K562 (cell line): Measurements from ENCODE around the gene TDRD3. TPM values are rescaled to one million over a fixed set of nuclear protein-coding genes. Genes with fewer than 3 reads are reported as not detected.

ENCODE experiments used
- ATAC-seq: fragments of 200-7000 bp; cut with Tn5 transposase; 3 replicates; pipeline ENCODE4 v1.9.1; 2020; ENCODE audit warnings: moderate library complexity
- BruUV-seq: library from RNA; stranded (reverse); fragments of 400-500 nt; replicated peaks from 2 replicates; lab custom pipeline; 2021; lab: Mats Ljungman, UMichigan
- CTCF ChIA-PET: fragments of 300-600 bp; formaldehyde crosslinking; extraction: SDS; loops from one replicate; lab custom pipeline; 2021; ENCODE audit warnings: low intra/inter-chr PET ratio; lab: Yijun Ruan, JAX
- POLR2A ChIA-PET: fragments of 300-600, 350-650 bp; sonication (Branson Sonifier 250); formaldehyde crosslinking; extraction: SDS; loops from one replicate; lab custom pipeline; 2021; ENCODE audit warnings: antibody characterized with exemption, inconsistent platforms; lab: Yijun Ruan, JAX
- DNase-seq, 4 experiments: peaks; one replicate each; pipeline versions ENCODE4 v3.0.0 to v3.0.0-alpha.2; 2011 to 2018; ENCODE audit warnings: low spot score in 3 of 4, mixed read lengths in 3 of 4; ENCODE audit errors: extremely low read depth in 1 of 4
- FAIRE-seq: peaks from 2 replicates; lab custom pipeline; 2011; peaks lifted over from hg19 to GRCh38; lab: Jason Lieb, UNC
- H2AFZ ChIP-seq: 2 replicates; pipeline ENCODE4 v1.6.0; 2011; ENCODE audit warnings: low read depth, low read length, control low read depth, inconsistent platforms
- H3K27ac ChIP-seq: fragments of 200-600 bp; 3 replicates; pipeline ENCODE4 v1.8.0; 2011; ENCODE audit warnings: low read depth, mild to moderate bottlenecking, control low read depth, inconsistent platforms, low read length, moderate library complexity, mixed read lengths; ENCODE audit errors: extremely low read depth
- H3K27me3 ChIP-seq, 2 experiments: fragments of 300-600 bp in 1 of 2; 2 replicates in 1 of 2; 3 replicates in 1 of 2; pipeline versions ENCODE4 v1.6.0 to v1.8.0; 2011; ENCODE audit warnings: inconsistent platforms in 2 of 2, low read length in 2 of 2, mild to moderate bottlenecking in 1 of 2, mixed read lengths in 1 of 2, moderate library complexity in 1 of 2; ENCODE audit not compliant: control insufficient read depth in 2 of 2, insufficient read depth in 2 of 2
- H3K36me3 ChIP-seq: fragments of 300-600 bp; 3 replicates; pipeline ENCODE4 v1.8.0; 2011; ENCODE audit warnings: mild to moderate bottlenecking, low read length, inconsistent platforms; ENCODE audit not compliant: control insufficient read depth, insufficient read depth
- H3K4me1 ChIP-seq, 2 experiments: fragments of 200-600 bp in 1 of 2; replicated peaks in 1 of 2; 2 replicates in 1 of 2; 3 replicates in 1 of 2; pipeline versions ENCODE4 v1.5.1 to v1.8.0; 2011; ENCODE audit warnings: inconsistent platforms in 2 of 2, low read length in 2 of 2, mild to moderate bottlenecking in 1 of 2, mixed read lengths in 1 of 2, moderate library complexity in 1 of 2; ENCODE audit not compliant: control insufficient read depth in 2 of 2, insufficient read depth in 2 of 2
- H3K4me2 ChIP-seq: 2 replicates; pipeline ENCODE4 v1.6.1; 2011; ENCODE audit warnings: low read length, control low read depth, inconsistent platforms, mixed read lengths; ENCODE audit not compliant: insufficient read depth
- H3K4me3 ChIP-seq: fragments of 200-600 bp; sonication (generic), shearing (Covaris generic); 2 replicates; pipeline ENCODE4 v1.5.1; 2016; ENCODE audit warnings: control low read depth, inconsistent platforms
- H3K79me2 ChIP-seq: fragments of 200-600 bp; 3 replicates; pipeline ENCODE4 v1.8.0; 2011; ENCODE audit warnings: low read length, inconsistent platforms; ENCODE audit not compliant: control insufficient read depth, insufficient read depth
- H3K9ac ChIP-seq, 2 experiments: 2 replicates each; pipeline versions ENCODE4 v1.6.0 to v1.6.1; 2011; ENCODE audit warnings: low read depth in 2 of 2, low read length in 2 of 2, control low read depth in 1 of 2, inconsistent platforms in 1 of 2, mild to moderate bottlenecking in 1 of 2, mixed read lengths in 1 of 2; ENCODE audit not compliant: insufficient read depth in 1 of 2
- H3K9me1 ChIP-seq: one replicate; pipeline ENCODE4 v1.6.0; 2011; ENCODE audit warnings: inconsistent platforms, mild to moderate bottlenecking, low read length, moderate library complexity; ENCODE audit not compliant: control insufficient read depth, insufficient read depth
- H3K9me3 ChIP-seq: replicated peaks from 2 replicates; pipeline ENCODE4 v1.5.1; 2011; ENCODE audit warnings: low read depth, low read length, inconsistent platforms; ENCODE audit not compliant: control insufficient read depth, insufficient read depth
- H4K20me1 ChIP-seq: replicated peaks from 2 replicates; pipeline ENCODE4 v1.6.1; 2011; ENCODE audit warnings: low read length, inconsistent platforms, mixed read lengths; ENCODE audit not compliant: control insufficient read depth, insufficient read depth
- CAMTA2 ChIP-seq: fragments of 250-450 bp; sonication (Bioruptor Pico); conservative IDR thresholded peaks from 2 replicates; pipeline ENCODE4 v1.5.1; 2022
- CCNT2 ChIP-seq: IDR thresholded peaks from 2 replicates; pipeline ENCODE4 v1.6.1; 2011; ENCODE audit warnings: borderline replicate concordance, low read depth, mild to moderate bottlenecking, moderate library complexity, mixed read lengths, low read length; ENCODE audit not compliant: insufficient read length; ENCODE audit errors: extremely low read depth
- CHD4 ChIP-seq: fragments of 200-600 bp; sonication (generic); IDR thresholded peaks from 3 replicates; pipeline ENCODE4 v1.6.1; 2012; ENCODE audit warnings: low read depth, mild to moderate bottlenecking, mixed read lengths, low read length, inconsistent platforms; ENCODE audit not compliant: insufficient read depth, insufficient replicate concordance, poor library complexity, severe bottlenecking
- COPS2 ChIP-seq: fragments of 450-650 bp; conservative IDR thresholded peaks from 2 replicates; pipeline ENCODE4 v1.6.1; 2016; ENCODE audit warnings: mild to moderate bottlenecking, moderate library complexity
- CREB1 ChIP-seq, 2 experiments: sonication (generic) in 1 of 2; formaldehyde crosslinking in 1 of 2; IDR thresholded peaks; 2 replicates each; pipeline versions ENCODE4 v1.6.1 to v1.8.0; 2012 to 2022; ENCODE audit warnings: inconsistent platforms in 1 of 2, mild to moderate bottlenecking in 1 of 2, missing genetic modification reagents in 1 of 2, moderate library complexity in 1 of 2
- MAFG ChIP-seq: fragments of 450-650 bp; conservative IDR thresholded peaks from 2 replicates; pipeline ENCODE4 v1.6.1; 2016; ENCODE audit warnings: missing genetic modification characterization, missing compliant biosample characterization
- MCM7 ChIP-seq, 2 experiments: fragments of 450-650 bp; IDR thresholded peaks; 2 replicates each; pipeline ENCODE4 v1.6.1; 2016 to 2018
- NEUROD1 ChIP-seq: fragments of 150-350 bp; IDR thresholded peaks from 2 replicates; pipeline ENCODE4 v1.6.1; 2014; ENCODE audit warnings: borderline replicate concordance, low read length, low read depth; ENCODE audit not compliant: partially characterized antibody
- NUFIP1 ChIP-seq: fragments of 450-650 bp; IDR thresholded peaks from 2 replicates; pipeline ENCODE4 v1.6.1; 2018; ENCODE audit not compliant: partially characterized antibody
- PREB ChIP-seq: sonication (generic); formaldehyde crosslinking; IDR thresholded peaks from 2 replicates; pipeline ENCODE4 v1.8.1; 2023; ENCODE audit warnings: mild to moderate bottlenecking, missing genetic modification reagents
- PRMT5 ChIP-seq: sonication (generic); formaldehyde crosslinking; IDR thresholded peaks from 2 replicates; pipeline ENCODE4 v1.5.0; 2020; ENCODE audit warnings: missing genetic modification reagents
- RREB1 ChIP-seq: fragments of 250-450 bp; sonication (Bioruptor Pico); IDR thresholded peaks from 2 replicates; pipeline ENCODE4 v1.4.0; 2020
- ZFP91 ChIP-seq: sonication (generic); formaldehyde crosslinking; IDR thresholded peaks from 2 replicates; pipeline ENCODE4 v1.8.0; 2022; ENCODE audit warnings: mild to moderate bottlenecking, missing genetic modification reagents
- ZKSCAN8 ChIP-seq: fragments of 200-800 bp; sonication (Bioruptor generic); IDR thresholded peaks from 2 replicates; pipeline ENCODE4 v1.6.1; 2016; ENCODE audit warnings: missing genetic modification characterization, missing compliant biosample characterization
- ZNF76 ChIP-seq: fragments of 250-450 bp; sonication (Bioruptor Pico); IDR thresholded peaks from 2 replicates; pipeline ENCODE4 v1.4.0; 2020; ENCODE audit warnings: mild to moderate bottlenecking, moderate library complexity, borderline replicate concordance
- WGBS: fragments of 100-300 bp; shearing (Covaris generic); methylation state at CpG from one replicate; pipeline ENCODE4 v1.1.6; 2016; ENCODE audit warnings: low coverage, mixed read lengths; ENCODE audit not compliant: insufficient coverage; ENCODE audit errors: missing lambda C conversion rate; 5-methylcytosine and 5-hydroxymethylcytosine counted together
- in situ Hi-C: fragments of 300-500 bp; cut with MboI; formaldehyde crosslinking; loops from 4 replicates; pipeline ENCODE4 v1.15.0; 2018; ENCODE audit warnings: inconsistent platforms, mixed read lengths
- intact Hi-C: fragments of 100-400 bp; cut with micrococcal nuclease; formaldehyde crosslinking; loops from 2 replicates; pipeline ENCODE4 v1.14.2; 2022
- polyA plus RNA-seq, 8 experiments: library from polyadenylated mRNA; depleted of rRNA in 4 of 8; stranded (reverse) in 5 of 8; unstranded in 3 of 8; fragments of >200 nt; fragmentation: Nextera tagmentation in 2 of 8; fragmentation: Illumina TruSeq in 1 of 8; extraction: Ambion mirVana in 2 of 8; extraction: Trizol in 1 of 8; gene quantifications; 2 replicates each; pipeline versions ENCODE4 v1.2.1 to v1.2.3, GENCODE V29; 2011 to 2014; ENCODE audit warnings: inconsistent platforms in 1 of 8, missing spikeins in 1 of 8
- total RNA-seq, 7 experiments: library from RNA; depleted of rRNA in 6 of 7; stranded (reverse); fragments of >200 nt in 6 of 7; fragmentation: Illumina TruSeq in 2 of 7; extraction: Trizol in 2 of 7; gene quantifications; 2 replicates each; pipeline versions ENCODE4 v1.2.1 to v1.2.3, GENCODE V29; 2011 to 2021; ENCODE audit warnings: low replicate concordance in 1 of 7

TDRD3 gene
- total and polyA plus RNA-seq, 9 of the 15 experiments (the other 6 are each of a cell fraction or from before 2014, with no cell fraction given), result 3.6 to 16.4 (median 9.5) TPM

GRCh38 chr13:60575142-60575541, 178.1 kb downstream of the TDRD3 start:
- Histone ChIP-seq H3K36me3 (no peaks in the 10 kb centered on the region), H3K9me1 (no peaks in the 10 kb centered on the region), H3K4me2 (no peak overlapping the region), H3K4me1 (peaks cover 0 to 6% of the 10 kb centered on the region in 2 experiments; a peak in 1 of 5 replicates), H4K20me1 (no peaks in the 10 kb centered on the region), H3K27ac (no peak overlapping the region), H3K27me3 (no peaks in the 10 kb centered on the region), H3K9ac (no peak overlapping the region), H3K9me3 (no peaks in the 10 kb centered on the region), H2AFZ (no peak overlapping the region), H3K79me2 (no peaks in the 10 kb centered on the region), H3K4me3 (no peak overlapping the region)
- CTCF ChIA-PET, result no interaction called here
- DNase-seq (no peak), FAIRE-seq (no peak), ATAC-seq (no peak)
- intact Hi-C loops, result no loop called here
- in situ Hi-C loops, result no loop called here
- POLR2A ChIA-PET, result no interaction called here
- BruUV-seq, result no TSS peak
- 50% methylated on average over 1 of the region's 1 CpG for WGBS
- no peak for TF ChIP-seq MAFG (tag)
- TF ChIP-seq ZNF76 (CRISPR knock-in tag), result no peak
- TF ChIP-seq ZFP91 (CRISPR knock-in tag), result no peak
- no peak for TF ChIP-seq RREB1 (CRISPR knock-in tag)
- no peak for TF ChIP-seq ZKSCAN8 (CRISPR knock-in tag)
- TF ChIP-seq NEUROD1, result no peak
- TF ChIP-seq PREB (CRISPR knock-in tag), result no peak
- TF ChIP-seq PRMT5 (CRISPR knock-in tag), result no peak
- no peak for TF ChIP-seq NUFIP1
- TF ChIP-seq CCNT2, result no peak
- no peak for TF ChIP-seq MCM7 (IDR thresholded peaks at IDR 0.05)
- TF ChIP-seq CAMTA2, result no peak
- TF ChIP-seq COPS2, result no peak
- no peak for TF ChIP-seq CHD4
- TF ChIP-seq CREB1 (IDR thresholded peaks at IDR 0.05), result no peak
- no peak for TF ChIP-seq CREB1 (CRISPR knock-in tag; IDR thresholded peaks at IDR 0.05)
